ENCODE data around the gene ZPBP2.

- TF ChIP-seq CTCF (IDR thresholded peaks at IDR 0.05 in 2 of 3, conservative IDR thresholded peaks at IDR 0.05 in 1 of 3; ENCODE audit: insufficient read depth in 2 of 3, low read depth in 1 of 3, low read length in 3 of 3) (no peak), EZH2 (IDR thresholded peaks at IDR 0.05; ENCODE audit: borderline replicate concordance, low read depth, low read length) (no peak), EP300 (IDR thresholded peaks at IDR 0.05; ENCODE audit: low read length) (no peak), ZNF589 (CRISPR knock-in tag; IDR thresholded peaks at IDR 0.05; ENCODE audit: low read depth) (no peak), GATAD2A (IDR thresholded peaks at IDR 0.05) (no peak), CBX2 (IDR thresholded peaks at IDR 0.05; ENCODE audit: insufficient read depth, low read length, poor library complexity, severe bottlenecking) (no peak)
- TF ChIP-seq, protein P1, sequence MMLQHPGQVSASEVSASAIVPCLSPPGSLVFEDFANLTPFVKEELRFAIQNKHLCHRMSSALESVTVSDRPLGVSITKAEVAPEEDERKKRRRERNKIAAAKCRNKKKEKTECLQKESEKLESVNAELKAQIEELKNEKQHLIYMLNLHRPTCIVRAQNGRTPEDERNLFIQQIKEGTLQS (IDR thresholded peaks at IDR 0.05), result no peak
- TF ChIP-seq, protein P1 (CRISPR knock-in tag; conservative IDR thresholded peaks at IDR 0.05), result no peak
Measured at GRCh38 chr17:39823407-39824054, 44.5 kb upstream of the ZPBP2 start.

Data from K562 (cell line).